ENCODE measurements around the gene DLX4.

The DLX4 gene

DNA sequence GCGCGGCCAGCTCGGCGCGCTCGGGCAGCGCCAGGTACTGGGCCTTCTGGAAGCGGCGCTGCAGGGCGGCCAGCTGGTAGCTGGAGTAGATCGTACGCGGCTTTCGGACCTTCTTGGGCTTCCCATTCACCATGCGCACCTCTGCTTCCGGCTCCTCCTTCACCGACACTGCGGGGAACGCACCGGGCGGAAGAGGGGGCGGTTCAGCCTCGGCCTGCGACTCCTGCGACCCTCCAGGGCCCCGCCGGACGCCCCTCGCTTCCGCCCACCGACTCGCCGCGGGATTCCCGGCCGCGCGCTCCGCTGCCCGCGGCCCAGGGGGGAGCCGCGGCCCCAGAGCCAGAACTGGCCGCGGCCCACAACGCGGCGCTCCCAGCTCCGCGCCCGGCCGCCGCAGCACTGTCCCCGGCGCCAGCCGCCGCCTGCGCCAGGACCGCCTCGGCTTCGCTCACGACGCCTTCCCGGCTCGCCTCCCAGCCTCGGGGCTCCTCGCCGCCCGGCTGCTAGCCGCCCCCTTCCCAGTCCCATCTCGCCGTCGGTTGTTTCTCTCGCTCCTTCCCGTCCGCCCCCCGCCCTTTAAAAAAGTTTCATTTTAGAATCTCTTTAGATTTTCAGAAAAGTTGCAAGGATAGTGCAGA lies 24.6 kb downstream of the DLX4 start:
- DNase-seq, result no peak
- TF ChIP-seq GATA1 (IDR thresholded peaks at IDR 0.05; ENCODE audit: low read depth, low read length) (no peak), POLR2A (IDR thresholded peaks at IDR 0.05; ENCODE audit: low read length) (no peak)

GRCh38 chr17:49994085-49995054 lies 25.4 kb downstream of the DLX4 start:
- TF ChIP-seq POLR2A (IDR thresholded peaks at IDR 0.05; ENCODE audit: low read length) (no peak), GATA1 (IDR thresholded peaks at IDR 0.05; ENCODE audit: low read depth, low read length) (no peak)
- DNase-seq, result no peak

DNA sequence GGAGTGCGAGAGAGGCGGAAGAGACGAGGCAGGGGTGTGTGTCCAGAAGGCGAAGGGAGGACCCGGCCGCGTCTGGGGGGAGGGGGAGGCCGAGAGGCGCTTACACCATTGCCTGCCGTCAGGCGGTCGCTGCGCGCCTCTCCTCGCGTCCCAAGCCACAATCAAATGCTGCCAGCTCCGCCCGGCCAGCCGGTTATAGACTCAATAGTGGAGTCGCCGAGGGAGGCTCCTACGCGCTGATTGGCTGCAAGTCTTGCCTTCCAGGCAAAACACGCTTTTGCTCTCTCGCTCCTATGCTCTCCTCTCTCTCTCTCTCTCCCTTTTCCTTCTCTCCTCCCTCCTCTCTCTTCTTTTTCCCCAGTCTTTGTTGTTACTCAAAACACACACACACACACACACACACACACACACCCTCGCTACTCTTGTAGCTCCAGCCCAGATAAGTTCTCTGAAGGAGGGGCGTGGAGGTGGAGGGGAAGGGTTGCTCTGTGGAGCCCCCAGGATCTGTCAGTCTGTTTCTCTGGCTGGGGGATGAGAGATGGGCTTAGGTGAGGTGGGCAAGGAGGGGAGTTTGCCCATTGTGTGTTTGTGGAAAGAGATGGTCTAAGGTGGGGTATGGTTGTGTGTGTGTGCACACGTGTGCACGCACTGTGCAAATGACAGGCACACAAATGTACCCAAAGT lies 26.2 kb downstream of the DLX4 start, which contains the start of gene DLX3:
Gene DLX3 (minus strand): TSS at position 170 of the 684 bp plus-strand sequence. CDS start 226 bp downstream, outside the sequence.
- peak in 1 of 2 experiments; percentile 21 for DNase-seq
- TF ChIP-seq POLR2A (IDR thresholded peaks at IDR 0.05; ENCODE audit: low read length) (no peak), GATA1 (IDR thresholded peaks at IDR 0.05; ENCODE audit: low read depth, low read length) (no peak)

DNA sequence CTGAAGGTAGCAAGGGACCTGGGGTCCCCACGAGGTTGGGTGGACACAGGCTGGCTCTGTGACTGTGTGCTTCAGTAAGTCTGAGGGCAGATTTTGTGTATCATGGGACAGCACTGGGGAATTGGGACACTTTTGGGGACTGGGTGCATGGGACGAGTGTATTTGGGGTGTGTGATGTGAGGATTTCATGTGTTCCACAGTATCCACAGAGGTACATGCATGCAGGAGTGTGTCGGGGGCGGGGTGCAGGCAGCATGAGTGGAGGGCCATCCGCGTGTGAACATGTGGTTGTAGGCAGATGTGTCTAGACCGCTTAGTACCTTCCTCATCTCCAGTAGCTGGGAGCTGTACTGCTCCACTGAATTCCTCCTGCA lies 27.1 kb downstream of the DLX4 start:
- TF ChIP-seq POLR2A (IDR thresholded peaks at IDR 0.05; ENCODE audit: low read length) (no peak), GATA1 (IDR thresholded peaks at IDR 0.05; ENCODE audit: low read depth, low read length) (no peak)
- no peak for DNase-seq

DNA sequence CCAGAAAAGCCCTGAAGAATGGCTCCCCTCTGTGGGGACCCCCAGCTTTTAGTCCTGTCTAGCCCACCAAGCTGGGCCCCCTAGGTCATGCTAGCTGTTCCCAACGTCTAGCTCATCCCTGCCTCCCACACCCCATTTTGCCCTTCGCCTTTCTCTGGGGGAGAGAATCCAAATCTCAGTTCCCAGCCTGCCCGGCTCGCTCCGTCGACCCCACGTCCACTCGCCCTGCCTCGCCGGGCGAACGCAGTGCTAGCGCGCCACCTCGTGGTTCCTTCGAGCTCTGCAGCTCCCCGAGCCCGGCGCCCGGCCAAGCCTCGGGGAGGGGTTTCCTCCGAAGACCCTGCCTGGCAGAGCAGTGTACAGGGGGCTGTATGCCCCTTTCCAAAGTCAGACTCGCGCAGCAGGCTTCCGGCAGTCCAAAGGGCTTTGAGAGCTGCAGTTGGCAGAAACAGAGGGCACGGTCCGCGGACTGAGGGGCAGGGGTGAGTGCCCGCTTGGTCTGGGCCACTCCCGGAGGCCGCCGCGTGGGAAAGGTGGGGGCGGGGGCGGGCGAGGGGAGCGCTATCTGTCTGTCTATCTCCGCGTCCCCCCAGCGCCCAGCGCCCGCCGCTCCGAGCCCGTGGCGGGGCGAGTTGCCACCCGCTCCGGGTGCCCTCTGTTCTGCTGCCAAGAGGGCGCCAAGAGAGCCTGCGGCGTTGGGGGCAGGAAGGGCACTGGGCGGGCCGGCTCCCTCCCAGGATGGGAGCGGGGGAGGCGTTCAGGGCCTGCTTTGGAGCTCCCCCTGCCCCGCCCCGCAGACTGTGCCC lies 27.7 kb downstream of the DLX4 start:
- TF ChIP-seq POLR2A (IDR thresholded peaks at IDR 0.05; ENCODE audit: low read length) (no peak), GATA1 (IDR thresholded peaks at IDR 0.05; ENCODE audit: low read depth, low read length) (no peak)
- peak; percentile 30 to 64 for DNase-seq

- no peak for DNase-seq
These were observed 28.3 kb downstream of the DLX4 start for GRCh38 chr17:49997301-49997650.

DNA sequence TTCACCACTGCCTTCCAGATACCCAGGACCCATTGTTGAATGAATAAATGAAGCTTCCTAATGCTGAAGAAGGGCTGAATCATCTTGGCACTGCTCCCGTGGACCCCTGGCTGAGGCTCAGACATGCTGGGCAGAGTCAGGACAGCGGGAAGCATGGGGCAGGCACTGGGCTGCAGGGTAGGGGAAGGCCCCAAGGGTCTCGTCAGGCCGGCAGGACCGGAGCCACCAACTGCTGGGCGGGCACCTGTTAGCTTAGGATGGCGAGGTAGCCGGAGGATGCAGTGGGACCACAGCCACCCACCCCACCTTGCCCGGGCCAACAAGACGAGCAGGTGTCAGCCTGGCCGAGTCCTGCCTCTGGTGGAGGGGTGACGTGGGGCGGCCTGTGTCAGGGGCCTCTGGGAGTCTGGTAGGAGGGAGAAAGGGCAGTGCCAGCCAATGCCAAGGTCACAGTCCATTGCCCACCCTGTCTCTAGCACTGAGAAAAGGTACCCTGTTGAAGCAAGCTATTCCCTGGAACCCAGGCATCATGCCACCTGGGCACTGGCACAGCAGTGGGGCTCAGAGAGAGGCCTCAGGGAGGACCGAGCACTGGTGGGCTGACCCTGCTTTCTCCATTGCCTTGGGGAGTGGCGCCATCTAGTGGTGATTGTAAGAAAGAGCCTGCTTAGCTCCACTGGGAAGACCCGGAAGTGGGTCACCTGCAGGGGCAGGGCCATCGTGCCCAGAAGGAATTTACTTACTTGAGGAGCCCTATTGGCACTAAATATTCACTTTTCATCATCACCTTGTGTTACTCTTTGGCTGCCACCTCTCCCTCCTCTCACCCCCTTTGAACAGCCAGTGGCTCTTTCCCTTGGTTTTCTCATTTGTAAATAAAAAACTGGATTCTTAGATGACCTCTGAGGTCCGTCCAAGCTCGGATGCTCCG lies 29.0 kb downstream of the DLX4 start:
- TF ChIP-seq POLR2A (IDR thresholded peaks at IDR 0.05; ENCODE audit: low read length), result no peak
- TF ChIP-seq GATA1 (IDR thresholded peaks at IDR 0.05; ENCODE audit: low read depth, low read length), result no peak

More at GRCh38 chr17:49997301-49997650, 28.3 kb downstream of the DLX4 start:
- no peak for TF ChIP-seq POLR2A (IDR thresholded peaks at IDR 0.05; ENCODE audit: low read length)

DNA sequence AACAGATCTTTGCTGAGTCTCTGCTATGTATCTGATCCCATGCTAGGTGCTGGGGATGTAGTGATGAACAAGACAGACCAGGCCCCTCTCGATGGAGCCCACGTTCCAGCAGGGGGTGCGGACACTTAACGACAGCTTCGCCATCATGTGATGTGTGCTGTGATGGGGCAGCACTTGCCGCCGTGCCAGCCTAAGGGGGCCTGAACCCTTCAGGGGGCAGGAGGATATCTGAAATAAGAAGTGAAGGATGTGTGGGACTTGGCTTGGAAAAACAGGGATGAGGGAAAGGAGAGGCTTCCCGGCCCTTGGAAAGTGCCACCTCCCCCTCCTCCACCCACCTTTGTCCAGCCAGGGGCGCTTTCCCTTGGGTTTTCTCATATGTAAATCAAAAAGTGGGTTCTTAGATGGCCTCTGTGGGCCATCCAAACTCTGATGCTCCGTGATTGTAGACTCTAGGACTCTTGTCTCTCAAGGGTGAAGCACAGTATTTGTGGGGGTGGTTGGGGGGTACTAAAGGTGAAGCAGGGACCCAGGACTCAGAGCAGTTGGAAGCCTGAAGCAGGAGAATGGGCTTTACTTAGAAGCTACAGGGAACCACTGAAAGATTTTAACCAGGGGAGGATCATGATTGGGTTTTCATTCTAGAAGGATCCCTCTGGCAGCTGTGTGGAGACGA lies 30.0 kb downstream of the DLX4 start:
- DNase-seq, result no peak
- no peak for TF ChIP-seq POLR2A (IDR thresholded peaks at IDR 0.05; ENCODE audit: low read length)
- no peak for TF ChIP-seq GATA1 (IDR thresholded peaks at IDR 0.05; ENCODE audit: low read depth, low read length)

More for the DNA sequence above, 29.0 kb downstream of the DLX4 start:
- DNase-seq, result peak; percentile 85 to 92

GRCh38 chr17:50003911-50004310 lies 34.9 kb downstream of the DLX4 start:
- TF ChIP-seq POLR2A (IDR thresholded peaks at IDR 0.05; ENCODE audit: low read length) (no peak), GATA1 (IDR thresholded peaks at IDR 0.05; ENCODE audit: low read depth, low read length) (no peak)
- no peak for DNase-seq

GRCh38 chr17:50009282-50009681 lies 40.3 kb downstream of the DLX4 start:
- no peak for DNase-seq
- TF ChIP-seq GATA1 (IDR thresholded peaks at IDR 0.05; ENCODE audit: low read depth, low read length) (no peak), POLR2A (IDR thresholded peaks at IDR 0.05; ENCODE audit: low read length) (no peak)

- DNase-seq, result no peak
These were observed 44.1 kb downstream of the DLX4 start for GRCh38 chr17:50013079-50013478.

More at GRCh38 chr17:50013079-50013478, 44.1 kb downstream of the DLX4 start:
- TF ChIP-seq GATA1 (IDR thresholded peaks at IDR 0.05; ENCODE audit: low read depth, low read length), result no peak
- TF ChIP-seq POLR2A (IDR thresholded peaks at IDR 0.05; ENCODE audit: low read length), result no peak
